ENCODE measurements around the gene SLC35B4.

The SLC35B4 gene

DNA sequence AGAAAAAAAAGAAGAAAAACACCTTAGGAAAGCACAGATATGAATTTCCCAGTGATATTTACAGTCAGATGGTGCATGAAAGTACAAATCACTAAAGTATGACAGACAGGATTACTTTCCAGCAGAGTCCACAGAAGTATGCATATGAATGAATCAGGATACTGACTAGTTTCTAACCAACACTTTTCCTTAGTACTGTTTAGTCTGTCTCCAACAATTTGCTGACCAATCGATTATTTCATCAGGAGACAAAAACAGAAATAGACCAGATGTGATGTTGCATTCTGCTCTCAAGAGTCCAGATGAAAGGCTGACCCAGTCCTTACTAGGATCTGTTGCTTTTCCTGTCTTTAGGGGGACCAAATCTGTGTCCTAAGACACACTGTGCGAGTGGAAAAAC lies 14.6 kb downstream of the SLC35B4 start:
- Histone ChIP-seq H4K91ac (ENCODE audit: low read depth, low read length) (no peak overlapping the region), H3K18ac (ENCODE audit: low read length) (no peak overlapping the region), H2AFZ (ENCODE audit: insufficient read depth, low read length, poor library complexity) (no peak overlapping the region), H4K12ac (ENCODE audit: low read depth, low read length) (no peak overlapping the region), H3K4ac (ENCODE audit: low read depth, low read length) (no peak overlapping the region), H3K4me1 (ENCODE audit: control insufficient read depth in 1 of 2, insufficient read depth in 2 of 2, low read length in 2 of 2) (no peaks in the 10 kb centered on the region), H3K9me3 (ENCODE audit: insufficient read depth, low read depth, low read length) (no peaks in the 10 kb centered on the region), H3K79me2 (ENCODE audit: control insufficient read depth, insufficient read depth, low read length, poor library complexity) (no peaks in the 10 kb centered on the region), H3K9ac (ENCODE audit: low read length) (no peak overlapping the region), H3K79me1 (ENCODE audit: low read length) (peaks cover 2% of the 10 kb centered on the region), H3K27me3 (ENCODE audit: insufficient read depth, low read length) (no peaks in the 10 kb centered on the region), H2BK5ac (ENCODE audit: low read depth, low read length, poor library complexity) (no peak overlapping the region), H2BK120ac (ENCODE audit: insufficient read depth, low read length, poor library complexity) (no peak overlapping the region), H3K27ac (ENCODE audit: low read depth, low read length) (no peak overlapping the region), H2BK12ac (ENCODE audit: low read length) (no peak overlapping the region), H3K23ac (ENCODE audit: low read length) (no peak overlapping the region), H3K36me3 (ENCODE audit: control insufficient read depth in 1 of 2, insufficient read depth in 2 of 2, low read length in 2 of 2) (peaks cover 4 to 11% of the 10 kb centered on the region in 2 experiments), H3K4me3 (ENCODE audit: low read depth, low read length) (no peak overlapping the region), H4K8ac (ENCODE audit: low read depth, low read length) (no peak overlapping the region), H3K14ac (ENCODE audit: low read length) (no peak overlapping the region), H2AK5ac (ENCODE audit: low read length) (no peak overlapping the region), H3K4me2 (ENCODE audit: low read length) (no peak overlapping the region)
- no CpG with 5 or more reads among the region's 2 CpGs for WGBS (ENCODE audit: extremely low coverage, insufficient coverage, insufficient read length)
- DNase-seq, result no peak

DNA sequence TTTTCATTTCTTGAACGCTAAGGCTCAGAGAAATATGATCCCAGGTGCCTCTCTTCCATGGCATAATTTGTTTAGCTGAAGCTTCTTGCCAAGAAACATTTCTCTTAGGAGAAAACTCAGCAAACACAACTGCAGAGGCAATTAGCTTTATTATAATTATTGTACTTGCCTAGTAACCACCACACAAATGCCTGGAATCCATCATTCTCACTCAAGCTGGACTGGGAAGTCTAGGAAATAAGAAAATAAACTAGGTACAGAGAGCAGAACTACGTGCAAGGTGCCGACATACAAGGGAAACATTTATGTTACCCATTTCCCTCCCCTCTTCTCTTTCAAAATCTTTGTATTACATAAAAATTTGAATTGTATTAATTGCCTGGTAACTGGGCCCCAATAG lies 15.1 kb downstream of the SLC35B4 start:
- H3K27ac ChIP-seq (ENCODE audit: low read depth, low read length), result no peak overlapping the region
- H2BK120ac ChIP-seq (ENCODE audit: insufficient read depth, low read length, poor library complexity), result no peak overlapping the region
- H3K23ac ChIP-seq (ENCODE audit: low read length), result no peak overlapping the region
- H3K4me2 ChIP-seq (ENCODE audit: low read length), result no peak overlapping the region
- peaks cover 4 to 11% of the 10 kb centered on the region in 2 experiments for H3K36me3 ChIP-seq (ENCODE audit: control insufficient read depth in 1 of 2, insufficient read depth in 2 of 2, low read length in 2 of 2)
- H3K9ac ChIP-seq (ENCODE audit: low read length), result no peak overlapping the region
- H3K27me3 ChIP-seq (ENCODE audit: insufficient read depth, low read length), result no peaks in the 10 kb centered on the region
- no peak overlapping the region for H2BK5ac ChIP-seq (ENCODE audit: low read depth, low read length, poor library complexity)
- no CpG with 5 or more reads among the region's 3 CpGs for WGBS (ENCODE audit: extremely low coverage, insufficient coverage, insufficient read length)
- H2AFZ ChIP-seq (ENCODE audit: insufficient read depth, low read length, poor library complexity), result no peak overlapping the region
- no peak for DNase-seq
- no peaks in the 10 kb centered on the region for H3K9me3 ChIP-seq (ENCODE audit: insufficient read depth, low read depth, low read length)
- peaks cover 2% of the 10 kb centered on the region for H3K79me1 ChIP-seq (ENCODE audit: low read length)
- H4K8ac ChIP-seq (ENCODE audit: low read depth, low read length), result no peak overlapping the region
- no peak overlapping the region for H3K4me3 ChIP-seq (ENCODE audit: low read depth, low read length)
- H2BK12ac ChIP-seq (ENCODE audit: low read length), result no peak overlapping the region
- no peak overlapping the region for H4K12ac ChIP-seq (ENCODE audit: low read depth, low read length)
- no peaks in the 10 kb centered on the region for H3K79me2 ChIP-seq (ENCODE audit: control insufficient read depth, insufficient read depth, low read length, poor library complexity)
- no peaks in the 10 kb centered on the region for H3K4me1 ChIP-seq (ENCODE audit: control insufficient read depth in 1 of 2, insufficient read depth in 2 of 2, low read length in 2 of 2)
- H3K14ac ChIP-seq (ENCODE audit: low read length), result no peak overlapping the region
- no peak overlapping the region for H4K91ac ChIP-seq (ENCODE audit: low read depth, low read length)
- H3K4ac ChIP-seq (ENCODE audit: low read depth, low read length), result no peak overlapping the region
- no peak overlapping the region for H2AK5ac ChIP-seq (ENCODE audit: low read length)
- no peak overlapping the region for H3K18ac ChIP-seq (ENCODE audit: low read length)

GRCh38 chr7:134300988-134301387 lies 15.7 kb downstream of the SLC35B4 start:
- no CpG with 5 or more reads among the region's 2 CpGs for WGBS (ENCODE audit: extremely low coverage, insufficient coverage, insufficient read length)

DNA sequence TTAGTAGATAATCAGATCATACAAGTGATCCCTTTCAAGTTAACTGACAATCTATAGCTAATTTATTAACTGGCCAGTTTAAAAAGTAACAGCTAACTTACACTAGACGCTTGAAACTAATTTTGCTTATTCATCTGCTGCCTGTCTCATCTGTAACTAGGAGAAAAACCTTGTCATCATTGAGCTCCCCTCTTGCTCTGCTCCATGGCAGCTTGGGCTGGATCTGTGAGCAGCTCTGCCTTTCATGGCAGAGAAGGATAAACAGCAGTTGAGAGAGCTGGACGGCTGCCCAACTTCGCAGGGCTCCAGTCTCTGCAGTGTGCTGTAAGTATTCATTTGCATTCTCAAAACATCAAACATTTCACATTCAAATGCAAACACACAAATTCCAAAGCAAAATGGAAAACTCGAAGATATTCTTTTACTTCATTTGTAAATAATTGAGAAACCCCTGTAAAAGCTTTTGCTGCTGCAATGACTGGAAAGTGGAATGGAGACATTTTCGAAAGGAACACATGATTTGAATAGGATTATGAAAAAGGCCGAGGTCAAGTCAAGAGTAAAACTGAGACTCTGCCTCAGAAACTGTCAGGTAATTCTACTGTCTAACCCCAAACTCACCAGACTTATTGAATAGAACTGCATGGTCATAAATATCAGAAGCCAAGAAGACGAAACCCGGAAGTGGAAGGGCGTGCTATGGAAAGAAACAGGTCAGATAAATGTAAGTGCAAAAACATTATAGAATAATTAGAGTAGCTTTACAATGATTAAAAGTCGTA lies 17.6 kb downstream of the SLC35B4 start:
- no peak overlapping the region for H3K18ac ChIP-seq (ENCODE audit: low read length)
- H4K12ac ChIP-seq (ENCODE audit: low read depth, low read length), result no peak overlapping the region
- H3K23ac ChIP-seq (ENCODE audit: low read length), result no peak overlapping the region
- no CpG with 5 or more reads among the region's 10 CpGs for WGBS (ENCODE audit: extremely low coverage, insufficient coverage, insufficient read length)
- H3K79me1 ChIP-seq (ENCODE audit: low read length), result no peaks in the 10 kb centered on the region
- H3K27ac ChIP-seq (ENCODE audit: low read depth, low read length), result no peak overlapping the region
- H3K36me3 ChIP-seq (ENCODE audit: control insufficient read depth in 1 of 2, insufficient read depth in 2 of 2, low read length in 2 of 2), result peaks cover 13 to 21% of the 10 kb centered on the region in 2 experiments
- no peak overlapping the region for H4K8ac ChIP-seq (ENCODE audit: low read depth, low read length)
- H3K27me3 ChIP-seq (ENCODE audit: insufficient read depth, low read length), result no peaks in the 10 kb centered on the region
- no peak overlapping the region for H3K4me3 ChIP-seq (ENCODE audit: low read depth, low read length)
- H3K4me2 ChIP-seq (ENCODE audit: low read length), result no peak overlapping the region
- H3K79me2 ChIP-seq (ENCODE audit: control insufficient read depth, insufficient read depth, low read length, poor library complexity), result no peaks in the 10 kb centered on the region
- no peak overlapping the region for H3K14ac ChIP-seq (ENCODE audit: low read length)
- no peak overlapping the region for H2AFZ ChIP-seq (ENCODE audit: insufficient read depth, low read length, poor library complexity)
- H2AK5ac ChIP-seq (ENCODE audit: low read length), result no peak overlapping the region
- no peak for DNase-seq
- no peaks in the 10 kb centered on the region for H3K4me1 ChIP-seq (ENCODE audit: control insufficient read depth in 1 of 2, insufficient read depth in 2 of 2, low read length in 2 of 2)
- H2BK5ac ChIP-seq (ENCODE audit: low read depth, low read length, poor library complexity), result no peak overlapping the region
- H2BK12ac ChIP-seq (ENCODE audit: low read length), result no peak overlapping the region
- no peak overlapping the region for H2BK120ac ChIP-seq (ENCODE audit: insufficient read depth, low read length, poor library complexity)
- H3K9me3 ChIP-seq (ENCODE audit: insufficient read depth, low read depth, low read length), result peaks cover 2% of the 10 kb centered on the region
- no peak overlapping the region for H3K9ac ChIP-seq (ENCODE audit: low read length)
- H3K4ac ChIP-seq (ENCODE audit: low read depth, low read length), result no peak overlapping the region
- H4K91ac ChIP-seq (ENCODE audit: low read depth, low read length), result no peak overlapping the region

More at GRCh38 chr7:134300988-134301387, 15.7 kb downstream of the SLC35B4 start:
- Histone ChIP-seq H3K4me1 (ENCODE audit: control insufficient read depth in 1 of 2, insufficient read depth in 2 of 2, low read length in 2 of 2) (no peaks in the 10 kb centered on the region), H2BK120ac (ENCODE audit: insufficient read depth, low read length, poor library complexity) (no peak overlapping the region), H3K4ac (ENCODE audit: low read depth, low read length) (no peak overlapping the region), H2BK12ac (ENCODE audit: low read length) (no peak overlapping the region), H4K12ac (ENCODE audit: low read depth, low read length) (no peak overlapping the region), H2AK5ac (ENCODE audit: low read length) (no peak overlapping the region), H3K79me1 (ENCODE audit: low read length) (peaks cover 2% of the 10 kb centered on the region), H3K9ac (ENCODE audit: low read length) (no peak overlapping the region), H3K4me3 (ENCODE audit: low read depth, low read length) (no peak overlapping the region), H3K27ac (ENCODE audit: low read depth, low read length) (no peak overlapping the region), H3K9me3 (ENCODE audit: insufficient read depth, low read depth, low read length) (no peaks in the 10 kb centered on the region), H3K27me3 (ENCODE audit: insufficient read depth, low read length) (no peaks in the 10 kb centered on the region), H2BK5ac (ENCODE audit: low read depth, low read length, poor library complexity) (no peak overlapping the region), H4K8ac (ENCODE audit: low read depth, low read length) (no peak overlapping the region), H3K18ac (ENCODE audit: low read length) (no peak overlapping the region), H3K36me3 (ENCODE audit: control insufficient read depth in 1 of 2, insufficient read depth in 2 of 2, low read length in 2 of 2) (peaks cover 5 to 14% of the 10 kb centered on the region in 2 experiments), H4K91ac (ENCODE audit: low read depth, low read length) (no peak overlapping the region), H3K23ac (ENCODE audit: low read length) (no peak overlapping the region), H3K4me2 (ENCODE audit: low read length) (no peak overlapping the region), H3K79me2 (ENCODE audit: control insufficient read depth, insufficient read depth, low read length, poor library complexity) (no peaks in the 10 kb centered on the region), H3K14ac (ENCODE audit: low read length) (no peak overlapping the region), H2AFZ (ENCODE audit: insufficient read depth, low read length, poor library complexity) (no peak overlapping the region)
- DNase-seq, result no peak

All from trophoblast cell (in vitro differentiated cells and primary cell).